Right kidney (tissue), 1 donor: ENCODE results near the gene CDCA5.
A peak's percentile ranks its signal among the peaks of the same experiment; 100 is the strongest.
"Not testable (repeated sequence)": the region's sequence is repeated elsewhere in the genome, so short reads cannot be mapped to it uniquely, and the experiment has no call there.

ENCODE experiments used
- DNase-seq: peaks from one replicate; pipeline ENCODE4 v3.0.0-alpha.2; 2016

Gene CDCA5

DNA sequence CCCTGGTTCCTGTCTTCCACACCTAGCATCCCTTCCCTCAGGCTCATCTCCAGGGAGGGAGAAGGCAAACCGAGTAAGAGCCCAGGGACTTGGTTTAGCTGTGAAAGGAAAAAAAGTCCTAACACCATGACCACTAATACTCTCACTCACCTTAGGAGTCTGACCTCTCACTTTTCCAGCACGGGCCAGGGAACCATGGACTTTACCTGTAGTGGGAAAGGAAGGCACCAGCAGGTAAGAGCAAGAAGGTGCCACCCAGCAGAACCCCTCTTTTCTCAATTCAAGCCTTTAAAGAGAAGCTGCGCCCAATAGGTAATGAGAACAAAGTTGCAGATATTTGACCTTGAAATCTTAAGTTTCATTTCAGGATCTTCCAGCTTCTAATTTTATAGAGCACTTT, 37.0 kb upstream of the CDCA5 start:
- DNase-seq: no peak

GRCh38 chr11:65119670-65119995, 35.8 kb upstream of the CDCA5 start:
- DNase-seq: no peak

GRCh38 chr11:65118891-65119669, 35.2 kb upstream of the CDCA5 start:
- DNase-seq: not testable (repeated sequence)

- DNase-seq: no peak
Observed at GRCh38 chr11:65118097-65118837, 34.4 kb upstream of the CDCA5 start.

- DNase-seq: peak; percentile 92
Observed at GRCh38 chr11:65117206-65118096, 33.6 kb upstream of the CDCA5 start, which contains the start of gene ZNHIT2. ZNHIT2 (minus strand) TSS chr11:65117701; CDS start chr11:65117653, 48 bp downstream.

DNA sequence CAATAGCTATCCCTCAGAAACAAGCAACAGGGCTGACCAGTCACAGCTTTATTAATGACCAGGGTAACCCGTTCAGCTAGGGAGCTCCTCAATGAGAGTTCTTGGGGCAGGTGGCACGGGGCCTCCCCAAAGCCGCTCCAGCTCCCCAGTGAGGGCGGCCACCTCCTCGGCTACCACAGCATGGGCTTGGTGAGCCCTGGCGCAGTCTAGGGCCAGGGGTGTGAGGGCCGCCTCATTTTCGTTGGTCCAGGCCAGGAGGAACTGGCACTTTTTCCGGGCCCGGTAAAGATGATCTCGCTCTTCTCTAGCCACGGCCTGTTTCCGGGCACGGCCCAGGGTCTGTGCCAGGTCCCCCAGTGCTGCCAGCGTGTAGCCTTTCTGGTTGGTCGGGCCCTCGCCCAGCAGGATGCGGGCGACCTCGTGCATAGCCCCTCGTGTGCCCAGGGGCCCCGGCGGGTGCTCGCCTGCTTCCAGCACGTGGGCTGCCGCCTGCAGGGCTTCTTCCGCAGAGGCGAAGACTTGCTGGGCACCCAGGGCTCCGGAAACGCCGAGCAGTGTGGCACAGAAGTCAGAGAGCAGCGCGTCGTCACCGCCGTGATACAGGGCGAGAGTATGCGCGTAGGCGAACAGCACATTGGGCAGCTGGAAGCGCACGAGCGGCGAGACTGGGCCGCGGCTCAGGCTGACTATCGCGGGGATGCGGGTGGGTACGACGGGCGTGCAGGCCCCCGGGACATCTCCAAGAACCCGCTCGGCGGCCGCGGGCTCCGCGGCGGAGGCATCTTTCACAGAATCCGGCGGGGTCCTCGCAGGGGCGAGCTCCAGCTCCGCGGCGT, 32.7 kb upstream of the CDCA5 start:
- peak; percentile 54 for DNase-seq

DNA sequence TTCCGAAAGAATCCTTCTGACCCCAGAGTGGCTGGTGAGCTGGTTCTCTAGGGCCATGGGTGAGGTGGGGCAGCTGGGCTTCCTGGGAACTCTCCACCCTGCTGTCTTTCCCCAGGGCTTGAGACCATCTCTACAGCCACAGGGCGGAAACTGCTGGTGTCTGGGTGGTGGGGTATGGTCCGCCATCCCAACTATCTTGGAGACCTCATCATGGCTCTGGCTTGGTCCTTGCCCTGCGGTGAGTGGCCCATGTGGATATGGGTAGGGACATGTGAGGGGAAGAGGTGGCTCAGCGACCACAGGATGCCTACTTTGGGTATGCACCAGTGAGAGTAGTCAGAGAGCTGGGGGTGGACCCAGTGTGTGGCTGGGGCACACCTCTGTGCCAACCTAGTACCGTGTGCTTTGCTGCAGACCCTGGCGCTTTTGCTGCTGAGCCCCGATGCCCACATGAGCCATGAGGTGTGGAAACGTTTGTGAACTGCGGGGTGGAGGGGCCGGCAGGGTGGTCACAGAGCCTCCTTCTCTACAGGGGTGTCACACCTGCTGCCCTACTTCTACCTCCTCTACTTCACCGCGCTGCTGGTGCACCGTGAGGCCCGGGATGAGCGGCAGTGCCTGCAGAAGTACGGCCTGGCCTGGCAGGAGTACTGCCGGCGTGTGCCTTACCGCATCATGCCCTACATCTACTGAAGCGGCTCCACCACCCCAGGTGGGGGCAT, 31.7 kb upstream of the CDCA5 start:
- DNase-seq: no peak

DNA sequence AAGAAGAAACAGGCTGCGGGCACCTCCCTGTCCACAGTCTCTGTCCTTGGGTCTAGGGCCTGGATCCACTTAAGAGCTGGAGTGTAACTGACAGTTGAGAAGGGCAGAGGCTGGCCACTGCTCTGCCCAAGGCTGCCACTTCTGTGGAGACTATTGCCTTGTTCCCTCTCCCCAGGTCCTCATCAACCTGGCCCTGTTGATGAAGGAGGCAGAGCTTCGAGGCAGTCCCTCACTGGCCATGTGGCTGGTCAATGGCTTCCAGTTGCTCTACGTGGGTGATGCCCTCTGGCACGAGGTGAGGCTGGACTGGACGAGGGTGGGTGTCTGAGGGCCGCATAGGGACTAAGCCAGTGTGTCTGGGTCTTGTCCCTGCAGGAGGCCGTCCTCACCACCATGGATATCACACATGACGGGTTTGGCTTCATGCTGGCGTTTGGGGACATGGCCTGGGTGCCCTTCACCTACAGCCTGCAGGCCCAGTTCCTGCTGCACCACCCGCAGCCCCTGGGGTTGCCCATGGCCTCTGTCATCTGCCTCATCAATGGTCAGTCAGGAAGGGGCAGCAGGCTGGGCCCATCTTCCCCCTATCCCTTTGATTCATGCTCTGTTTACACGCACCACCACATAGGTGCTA, 30.8 kb upstream of the CDCA5 start:
- DNase-seq: no peak

GRCh38 chr11:65113839-65114238, 30.0 kb upstream of the CDCA5 start:
- no peak for DNase-seq

- no peak for DNase-seq
Observed at GRCh38 chr11:65113361-65113756, 29.5 kb upstream of the CDCA5 start.

DNA sequence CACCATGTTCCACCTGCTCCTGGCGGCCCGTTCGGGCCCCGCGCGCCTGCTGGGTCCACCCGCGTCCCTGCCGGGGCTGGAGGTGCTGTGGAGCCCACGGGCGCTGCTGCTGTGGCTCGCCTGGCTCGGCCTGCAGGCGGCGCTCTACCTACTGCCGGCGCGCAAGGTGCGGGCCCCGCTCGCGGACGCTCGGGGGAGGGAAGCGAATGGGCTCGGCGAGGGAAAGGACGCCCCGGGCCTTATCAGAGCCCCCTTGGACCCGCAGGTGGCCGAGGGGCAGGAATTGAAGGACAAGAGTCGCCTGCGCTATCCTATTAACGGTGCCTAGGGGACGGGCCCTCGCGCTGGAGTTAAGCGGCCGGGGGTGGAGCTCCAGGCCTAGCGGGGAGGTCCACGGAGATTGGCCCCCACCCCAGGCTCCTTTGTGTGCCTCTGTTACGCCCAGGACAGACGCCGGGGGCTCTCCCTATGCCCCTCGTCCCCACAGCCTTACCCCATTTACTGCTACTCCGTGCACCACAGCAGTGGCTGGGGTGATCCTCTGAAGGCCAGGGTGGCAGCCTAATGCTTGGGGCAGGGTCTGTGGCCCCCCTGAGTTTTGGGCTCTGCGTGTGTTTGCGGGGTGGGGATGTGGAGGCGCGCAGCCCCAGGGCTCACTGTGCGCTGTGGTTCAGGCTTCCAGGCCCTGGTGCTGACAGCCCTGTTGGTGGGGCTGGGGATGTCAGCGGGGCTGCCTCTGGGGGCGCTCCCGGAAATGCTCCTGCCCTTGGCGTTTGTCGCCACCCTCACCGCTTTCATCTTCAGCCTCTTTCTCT, 28.9 kb upstream of the CDCA5 start:
- peak; percentile 82 for DNase-seq

DNA sequence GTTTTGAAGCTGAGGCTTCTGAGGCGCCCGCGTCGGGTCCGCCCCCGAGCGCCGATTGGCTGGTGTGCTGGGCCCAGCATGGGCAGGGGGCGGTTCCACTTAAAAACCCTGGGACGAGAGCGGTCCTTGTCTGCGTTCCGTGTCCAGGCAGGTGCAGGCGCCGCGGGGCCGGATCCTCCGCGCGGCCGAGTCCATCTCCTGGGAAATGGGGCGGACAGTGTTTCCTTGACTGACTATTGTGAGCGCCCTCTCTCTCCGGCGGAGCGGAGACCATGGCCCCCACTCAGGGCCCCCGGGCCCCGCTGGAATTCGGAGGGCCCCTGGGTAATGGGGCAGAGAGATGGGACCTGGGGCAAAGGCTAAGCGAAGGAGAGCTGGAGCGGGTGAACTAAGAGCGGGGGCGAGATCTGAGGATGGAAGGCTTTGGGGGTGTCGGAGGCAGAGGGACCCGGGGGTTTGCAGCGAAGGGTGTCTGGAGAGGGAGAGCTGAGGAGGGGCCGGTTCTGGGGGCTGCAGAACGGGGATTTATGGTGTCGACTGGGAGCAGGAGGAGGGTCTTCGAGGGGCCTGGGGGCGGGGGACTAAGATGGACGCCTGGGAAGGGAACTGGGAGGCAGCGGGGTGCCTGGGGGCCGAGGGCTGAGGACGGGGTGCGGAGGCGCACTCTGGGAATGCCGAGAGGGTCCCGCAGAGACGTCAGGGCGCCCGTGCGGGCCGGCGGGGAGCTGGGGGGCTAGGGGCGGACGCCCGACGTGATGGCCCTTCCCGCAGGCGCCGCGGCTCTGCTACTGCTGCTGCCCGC, 28.1 kb upstream of the CDCA5 start, which contains the start of gene TM7SF2:
Gene TM7SF2, plus strand, starts transcription at position 129 of the 802 bp plus-strand sequence. Its CDS starts 144 bp downstream, at position 273.
- peak; percentile 90 for DNase-seq

DNA sequence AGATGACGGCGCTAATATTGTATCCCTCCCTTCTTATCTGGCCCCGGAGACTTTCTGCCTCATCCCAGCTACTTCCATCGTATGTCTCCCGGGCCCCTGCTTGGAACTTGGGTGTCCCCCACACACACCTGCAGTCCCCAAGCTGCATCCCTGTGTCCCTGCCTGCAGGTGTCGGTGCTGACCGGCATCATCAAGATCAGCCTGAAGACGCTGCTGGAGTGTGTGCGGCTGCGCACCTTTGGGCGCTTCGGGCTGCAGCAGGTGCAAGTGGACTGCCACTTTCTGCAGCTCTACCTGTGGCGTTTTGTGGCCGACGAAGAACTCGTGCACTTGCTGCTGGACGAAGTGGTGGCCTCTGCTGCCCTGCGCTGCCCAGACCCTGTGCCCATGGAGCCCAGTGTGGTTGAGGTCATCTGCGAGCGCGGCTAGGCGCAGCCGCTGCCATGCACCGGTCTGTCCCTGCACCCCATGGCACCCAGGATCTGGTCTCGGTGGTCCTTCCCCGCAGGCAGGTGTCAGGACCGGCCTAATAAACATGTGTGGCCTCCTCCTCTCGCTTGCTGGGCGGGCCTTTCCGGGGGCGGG, 27.4 kb upstream of the CDCA5 start:
- no peak for DNase-seq

DNA sequence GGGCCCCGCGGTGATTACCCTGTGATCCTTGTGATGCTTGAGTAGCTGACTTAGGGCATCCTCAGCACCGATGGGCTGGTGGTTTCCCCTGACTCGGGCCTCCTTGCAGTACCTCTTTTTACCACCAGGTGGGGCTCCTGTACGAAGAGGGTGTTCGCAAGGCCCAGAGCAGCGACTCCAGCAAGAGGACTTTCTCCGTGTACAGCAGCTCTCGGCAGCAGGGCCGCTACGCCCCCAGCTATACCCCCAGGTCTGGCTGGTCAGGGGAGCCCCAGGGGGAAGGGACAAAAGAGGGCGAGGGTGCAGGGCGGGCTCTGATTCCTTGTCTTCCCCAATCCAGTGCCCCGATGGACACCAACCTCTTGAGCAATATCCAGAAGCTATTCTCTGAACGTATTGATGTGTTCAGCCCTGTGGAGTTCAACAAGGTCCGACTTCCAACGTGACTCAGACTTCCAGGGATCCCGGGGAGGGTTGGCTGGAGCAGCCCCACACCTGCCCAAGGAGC, 26.6 kb upstream of the CDCA5 start:
- peak; percentile 77 for DNase-seq

DNA sequence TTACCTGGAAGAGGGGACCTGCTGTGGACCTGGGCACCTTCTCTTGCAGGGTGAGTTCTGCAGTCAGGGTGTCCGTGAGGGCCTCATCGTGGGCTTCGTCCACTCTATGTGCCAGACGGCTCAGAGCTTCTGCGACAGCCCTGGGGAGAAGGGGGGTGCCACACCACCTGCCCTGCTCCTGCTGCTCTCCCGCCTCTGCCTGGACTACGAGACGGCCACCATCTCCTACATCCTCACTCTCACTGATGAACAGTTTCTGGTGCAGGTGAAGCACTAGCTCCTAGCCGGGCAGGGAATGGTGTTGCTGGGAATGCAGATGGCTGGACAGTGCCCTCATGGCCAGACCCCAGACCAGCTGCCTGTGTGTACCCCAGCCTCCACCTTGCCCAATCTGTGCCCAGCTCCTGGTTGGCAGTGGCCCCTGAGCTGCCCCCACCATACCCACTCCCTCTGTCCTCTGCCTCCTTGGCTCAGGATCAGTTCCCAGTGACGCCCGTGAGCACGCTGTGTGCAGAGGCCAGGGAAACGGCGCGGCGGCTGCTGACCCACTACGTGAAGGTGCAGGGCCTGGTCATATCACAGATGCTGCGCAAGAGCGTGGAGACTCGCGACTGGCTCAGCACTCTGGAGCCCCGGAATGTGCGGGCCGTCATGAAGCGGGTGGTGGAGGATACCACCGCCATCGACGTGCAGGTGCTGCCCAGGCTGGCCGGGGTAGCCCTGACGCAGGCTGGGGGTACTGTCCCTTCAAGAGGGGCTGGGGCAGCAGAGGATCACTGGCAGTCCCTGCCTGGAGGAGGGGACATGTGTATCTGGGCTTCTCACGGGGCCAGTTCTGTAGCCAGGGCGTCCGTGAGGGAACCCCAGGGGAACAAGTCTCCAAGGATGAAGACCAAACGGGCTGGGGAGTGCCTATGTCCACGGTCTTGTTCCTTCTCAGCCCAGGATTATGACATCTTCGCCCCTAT, 25.7 kb upstream of the CDCA5 start:
- DNase-seq: no peak

DNA sequence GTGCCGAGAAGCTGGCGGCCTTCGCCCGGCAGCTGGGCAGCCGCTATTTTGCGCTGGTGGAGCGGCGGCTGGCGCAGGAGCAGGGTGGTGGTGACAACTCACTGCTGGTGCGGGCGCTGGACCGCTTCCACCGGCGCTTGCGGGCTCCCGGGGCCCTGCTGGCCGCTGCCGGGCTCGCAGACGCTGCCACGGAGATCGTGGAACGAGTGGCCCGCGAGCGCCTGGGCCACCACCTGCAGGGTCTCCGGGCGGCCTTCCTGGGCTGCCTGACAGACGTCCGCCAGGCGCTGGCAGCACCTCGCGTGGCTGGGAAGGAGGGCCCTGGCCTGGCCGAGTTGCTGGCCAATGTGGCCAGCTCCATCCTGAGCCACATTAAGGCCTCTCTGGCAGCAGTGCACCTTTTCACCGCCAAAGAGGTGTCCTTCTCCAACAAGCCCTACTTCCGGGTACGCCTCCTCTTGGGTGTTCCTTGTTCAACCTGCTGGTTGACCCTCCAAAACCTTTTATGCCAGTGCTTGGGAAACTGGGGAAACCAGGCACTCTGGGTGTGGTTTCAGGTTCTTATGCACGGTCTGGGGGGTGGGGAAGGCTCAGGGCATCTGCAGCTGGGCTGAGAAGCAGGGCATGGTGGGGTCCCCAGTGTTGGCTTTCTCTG, 24.8 kb upstream of the CDCA5 start:
- no peak for DNase-seq
